Liver (tissue), 3 donors: Measurements from ENCODE around the gene PPM1E.
"Not testable (repeated sequence)": the region's sequence is repeated elsewhere in the genome, so short reads cannot be mapped to it uniquely, and the experiment has no call there.

ENCODE experiments used
- ATF3 ChIP-seq: IDR thresholded peaks from 2 replicates; pipeline ENCODE4 v1.6.1; 2016; ENCODE audit warnings: antibody characterized with exemption
- CTCF ChIP-seq: fragments of 150-350 bp; IDR thresholded peaks from 2 replicates; pipeline ENCODE4 v1.5.1; 2017; ENCODE audit warnings: improper control_type of control experiment, low read depth, low read length; ENCODE audit not compliant: missing input control
- EGR1 ChIP-seq, 2 donors: IDR thresholded peaks; 2 replicates each; pipeline ENCODE4 v1.6.1; 2016 to 2018; ENCODE audit warnings: antibody characterized with exemption in 2 of 2, low read depth in 2 of 2
- FOXA1 ChIP-seq: IDR thresholded peaks from 2 replicates; pipeline ENCODE4 v1.6.1; 2016; ENCODE audit warnings: antibody characterized with exemption
- GABPA ChIP-seq, 2 donors: IDR thresholded peaks in 1 of 2; conservative IDR thresholded peaks in 1 of 2; 2 replicates each; pipeline ENCODE4 v1.6.1; 2016; ENCODE audit warnings: antibody characterized with exemption in 2 of 2, mild to moderate bottlenecking in 1 of 2, moderate library complexity in 1 of 2
- HNF4G ChIP-seq: IDR thresholded peaks from 2 replicates; pipeline ENCODE4 v1.6.1; 2016; ENCODE audit warnings: antibody characterized with exemption
- JUND ChIP-seq, 2 donors: IDR thresholded peaks; 2 replicates each; pipeline ENCODE4 v1.6.1; 2016; ENCODE audit warnings: antibody characterized with exemption in 2 of 2
- MAX ChIP-seq: IDR thresholded peaks from 2 replicates; pipeline ENCODE4 v1.6.1; 2016; ENCODE audit warnings: antibody characterized with exemption
- RAD21 ChIP-seq, 2 donors: IDR thresholded peaks; 2 replicates each; pipeline ENCODE4 v1.6.1; 2016; ENCODE audit warnings: antibody characterized with exemption in 2 of 2, mild to moderate bottlenecking in 2 of 2
- REST ChIP-seq: IDR thresholded peaks from 2 replicates; pipeline ENCODE4 v1.6.1; 2016; ENCODE audit warnings: antibody characterized with exemption, mild to moderate bottlenecking
- SP1 ChIP-seq: IDR thresholded peaks from 2 replicates; pipeline ENCODE4 v1.6.1; 2018; ENCODE audit warnings: antibody characterized with exemption, mild to moderate bottlenecking
- TAF1 ChIP-seq: conservative IDR thresholded peaks from 2 replicates; pipeline ENCODE4 v1.6.1; 2016; ENCODE audit warnings: antibody characterized with exemption, mild to moderate bottlenecking
- YY1 ChIP-seq: IDR thresholded peaks from 2 replicates; pipeline ENCODE4 v1.6.1; 2016; ENCODE audit warnings: antibody characterized with exemption, mild to moderate bottlenecking
- ZBTB33 ChIP-seq: IDR thresholded peaks from 2 replicates; pipeline ENCODE4 v1.6.1; 2016; ENCODE audit warnings: antibody characterized with exemption
- donor health status: healthy.
- donor health status: healthy.

- TF ChIP-seq TAF1; RAD21 (IDR thresholded peaks at IDR 0.05); CTCF; REST; JUND (IDR thresholded peaks at IDR 0.05); EGR1 (IDR thresholded peaks at IDR 0.05; ENCODE audit: low read depth in 2 of 2); YY1; ZBTB33; GABPA (IDR thresholded peaks at IDR 0.05 in 1 of 2, conservative IDR thresholded peaks at IDR 0.05 in 1 of 2); MAX; SP1; ATF3; HNF4G; FOXA1: not testable (repeated sequence)
Observed at GRCh38 chr17:58794508-58794907, 38.9 kb downstream of the PPM1E start.
